IMR-90 (cell line): ENCODE measurements around the gene OR52I1. TPM values are rescaled to one million over a fixed set of nuclear protein-coding genes. Genes with fewer than 3 reads are reported as not detected.

Source experiments
- ATAC-seq: fragments of 200-7000 bp; cut with Tn5 transposase; 2 replicates; pipeline ENCODE4 v1.9.1; 2020; ENCODE audit warnings: low read depth, mild to moderate bottlenecking, moderate library complexity
- BruUV-seq: library from RNA; stranded (reverse); fragments of 400-500 nt; replicated peaks from 2 replicates; lab custom pipeline; 2021; lab: Mats Ljungman, UMichigan
- CTCF ChIA-PET: fragments of 300-600 bp; formaldehyde crosslinking; extraction: SDS; loops from one replicate; lab custom pipeline; 2021; ENCODE audit warnings: antibody characterized with exemption; lab: Yijun Ruan, JAX
- POLR2A ChIA-PET: fragments of 300-600 bp; sonication (Branson Sonifier 250); formaldehyde crosslinking; loops from one replicate; lab custom pipeline; 2022; ENCODE audit warnings: antibody characterized with exemption; ENCODE audit not compliant: unreplicated experiment; lab: Charles Lee
- DNase-seq: peaks from one replicate; pipeline ENCODE4 v3.0.0; 2013
- H2AFZ ChIP-seq: replicated peaks from 2 replicates; pipeline ENCODE3; 2013; ENCODE audit warnings: low read length, mild to moderate bottlenecking; ENCODE audit not compliant: poor library complexity
- H2AK5ac ChIP-seq: 2 replicates; pipeline ENCODE4 v1.6.1; 2013; ENCODE audit warnings: low read depth, low read length, inconsistent platforms
- H2AK9ac ChIP-seq: replicated peaks from 2 replicates; pipeline ENCODE3; 2013; ENCODE audit warnings: mild to moderate bottlenecking, low read depth, low read length, moderate library complexity; ENCODE audit not compliant: poor library complexity
- H2BK120ac ChIP-seq: 2 replicates; pipeline ENCODE4 v1.6.1; 2013; ENCODE audit warnings: low read depth, low read length, inconsistent platforms
- H2BK15ac ChIP-seq: 3 replicates; pipeline ENCODE4 v1.6.1; 2013; ENCODE audit warnings: low read depth, low read length, inconsistent platforms
- H2BK20ac ChIP-seq: 2 replicates; pipeline ENCODE4 v1.6.1; 2013; ENCODE audit warnings: low read depth, mild to moderate bottlenecking, inconsistent platforms, low read length, moderate library complexity
- H2BK5ac ChIP-seq: 2 replicates; pipeline ENCODE4 v1.6.1; 2013; ENCODE audit warnings: mild to moderate bottlenecking, low read depth, low read length, inconsistent platforms; ENCODE audit not compliant: poor library complexity, severe bottlenecking
- H3K14ac ChIP-seq: replicated peaks from 2 replicates; pipeline ENCODE4 v1.6.1; 2013; ENCODE audit warnings: low read depth, low read length, inconsistent platforms
- H3K18ac ChIP-seq: 2 replicates; pipeline ENCODE4 v1.6.1; 2013; ENCODE audit warnings: low read depth, low read length, control low read depth
- H3K23ac ChIP-seq: 2 replicates; pipeline ENCODE4 v1.6.1; 2013; ENCODE audit warnings: low read depth, low read length, inconsistent platforms
- H3K27ac ChIP-seq: 2 replicates; pipeline ENCODE4 v1.5.1; 2013; ENCODE audit warnings: mild to moderate bottlenecking, control low read depth, low read length; ENCODE audit not compliant: insufficient read depth
- H3K27me3 ChIP-seq: 2 replicates; pipeline ENCODE4 v1.6.1; 2013; ENCODE audit warnings: low read length; ENCODE audit not compliant: control insufficient read depth, insufficient read depth
- H3K36me3 ChIP-seq: 2 replicates; pipeline ENCODE4 v1.6.1; 2013; ENCODE audit warnings: low read length, mixed read lengths; ENCODE audit not compliant: control insufficient read depth, insufficient read depth
- H3K4ac ChIP-seq: 2 replicates; pipeline ENCODE4 v1.6.1; 2013; ENCODE audit warnings: low read depth, low read length, inconsistent platforms
- H3K4me1 ChIP-seq: 2 replicates; pipeline ENCODE4 v1.6.1; 2013; ENCODE audit warnings: low read length, mixed read lengths; ENCODE audit not compliant: control insufficient read depth, insufficient read depth
- H3K4me2 ChIP-seq: 2 replicates; pipeline ENCODE4 v1.6.1; 2013; ENCODE audit warnings: low read depth, mild to moderate bottlenecking, control low read depth, low read length, moderate library complexity
- H3K4me3 ChIP-seq: 2 replicates; pipeline ENCODE4 v1.5.1; 2013; ENCODE audit warnings: low read depth, mild to moderate bottlenecking, control low read depth, low read length, moderate library complexity; ENCODE audit not compliant: insufficient read depth
- H3K56ac ChIP-seq: 2 replicates; pipeline ENCODE4 v1.6.1; 2013; ENCODE audit warnings: low read length, inconsistent platforms; ENCODE audit not compliant: insufficient read depth; ENCODE audit errors: extremely low read depth
- H3K79me1 ChIP-seq, 2 experiments: 2 replicates each; pipeline ENCODE4 v1.6.1; 2013; ENCODE audit warnings: low read length in 2 of 2, inconsistent platforms in 1 of 2, low read depth in 1 of 2
- H3K9ac ChIP-seq: 2 replicates; pipeline ENCODE4 v1.6.1; 2013; ENCODE audit warnings: low read depth, low read length, control low read depth
- H3K9me1 ChIP-seq: 2 replicates; pipeline ENCODE4 v1.6.1; 2013; ENCODE audit warnings: low read length, inconsistent platforms; ENCODE audit not compliant: insufficient read depth
- H3K9me3 ChIP-seq: 2 replicates; pipeline ENCODE4 v1.6.1; 2013; ENCODE audit warnings: low read length; ENCODE audit not compliant: control insufficient read depth, insufficient read depth
- H4K20me1 ChIP-seq: 2 replicates; pipeline ENCODE4 v1.6.1; 2013; ENCODE audit warnings: low read length, inconsistent platforms; ENCODE audit not compliant: insufficient read depth
- H4K5ac ChIP-seq: 2 replicates; pipeline ENCODE4 v1.6.1; 2013; ENCODE audit warnings: mild to moderate bottlenecking, low read depth, low read length, control low read depth
- H4K8ac ChIP-seq, 2 experiments: 2 replicates each; pipeline ENCODE4 v1.6.1; 2013; ENCODE audit warnings: low read depth in 2 of 2, low read length in 2 of 2, control low read depth in 1 of 2, inconsistent platforms in 1 of 2
- H4K91ac ChIP-seq: 2 replicates; pipeline ENCODE4 v1.6.1; 2013; ENCODE audit warnings: low read depth, low read length, inconsistent platforms; ENCODE audit not compliant: insufficient read depth
- BHLHE40 ChIP-seq: fragments of 150-350 bp; IDR thresholded peaks from 2 replicates; pipeline ENCODE4 v1.6.1; 2016; ENCODE audit warnings: mild to moderate bottlenecking, low read depth, low read length
- CTCF ChIP-seq: conservative IDR thresholded peaks from 2 replicates; pipeline ENCODE4 v1.5.1; 2012; ENCODE audit warnings: mild to moderate bottlenecking, low read depth, low read length, improper control_type of control experiment
- FOS ChIP-seq: fragments of 150-350 bp; IDR thresholded peaks from 2 replicates; pipeline ENCODE4 v1.6.1; 2016; ENCODE audit warnings: low read depth, low read length
- MAZ ChIP-seq: IDR thresholded peaks from 2 replicates; pipeline ENCODE4 v1.6.1; 2012; ENCODE audit warnings: low read depth, mild to moderate bottlenecking, low read length, improper control_type of control experiment, moderate library complexity, borderline replicate concordance
- MXI1 ChIP-seq: IDR thresholded peaks from 2 replicates; pipeline ENCODE4 v1.6.1; 2012; ENCODE audit warnings: low read depth, mild to moderate bottlenecking, low read length, moderate library complexity, borderline replicate concordance
- RFX5 ChIP-seq: IDR thresholded peaks from 2 replicates; pipeline ENCODE4 v1.8.0; 2012; ENCODE audit warnings: low read depth, mild to moderate bottlenecking, low read length, moderate library complexity
- WGBS, 2 experiments: methylation state at CpG; one replicate each; pipeline versions ENCODE4 v1.1.5 to v1.1.7; 2013; ENCODE audit warnings: missing lambda C conversion rate in 2 of 2; ENCODE audit not compliant: insufficient read length in 1 of 2; ENCODE audit errors: extremely low coverage in 2 of 2; 5-methylcytosine and 5-hydroxymethylcytosine counted together
- dilution Hi-C: fragments of 300-500 bp; cut with HindIII; formaldehyde crosslinking; loops from one replicate; pipeline ENCODE4 v1.14.3; 2018; ENCODE audit warnings: low sequenced_read_pairs; ENCODE audit not compliant: unreplicated experiment
- in situ Hi-C: fragments of 300-500 bp; cut with MboI; formaldehyde crosslinking; loops from 3 replicates; pipeline ENCODE4 v1.14.3; 2019; ENCODE audit warnings: low sequenced_read_pairs, inconsistent platforms, mixed read lengths
- intact Hi-C: fragments of 100-400 bp; cut with micrococcal nuclease; formaldehyde crosslinking; loops from 2 replicates; pipeline ENCODE4 v1.10.0; 2022
- polyA plus RNA-seq, 3 experiments: library from polyadenylated mRNA; depleted of rRNA; stranded (reverse); fragments of >200 nt; gene quantifications; 2 replicates each; pipeline ENCODE4 v1.2.3, GENCODE V29; 2012; ENCODE audit warnings: low replicate concordance in 1 of 3
- total RNA-seq: library from RNA; depleted of rRNA; stranded (reverse); fragments of >200 nt; gene quantifications from 2 replicates; pipeline ENCODE4 v1.2.3, GENCODE V29; 2012
- TF ChIP-seq, protein P1 (sequence below): fragments of 150-350 bp; IDR thresholded peaks from 2 replicates; pipeline ENCODE4 v1.6.1; 2017; ENCODE audit warnings: mild to moderate bottlenecking, antibody characterized with exemption, low read length, low read depth

The OR52I1 gene
- total and polyA plus RNA-seq, 2 of the 4 experiments (the other 2 are of a cell fraction) = not detected

- ChIA-PET CTCF (no interaction called here), POLR2A (no interaction called here)
- in situ Hi-C loops = no loop called here
- H3K4me1 ChIP-seq = no peaks in the 10 kb centered on the region
- H4K8ac ChIP-seq = no peak overlapping the region
- H3K27ac ChIP-seq = no peak overlapping the region
- H2BK120ac ChIP-seq = no peak overlapping the region
- H3K4ac ChIP-seq = no peak overlapping the region
- no peak overlapping the region for H2BK5ac ChIP-seq
- H3K18ac ChIP-seq = no peak overlapping the region
- DNase-seq (no peak), ATAC-seq (no peak)
- H4K91ac ChIP-seq = no peak overlapping the region
- H3K36me3 ChIP-seq = no peaks in the 10 kb centered on the region
- no peak overlapping the region for H3K9ac ChIP-seq
- H3K27me3 ChIP-seq = no peaks in the 10 kb centered on the region
- no CpG with 5 or more reads among the region's 4 CpGs for WGBS, 2 experiments
- TF ChIP-seq CTCF = no peak
- no peak for TF ChIP-seq MAZ
- TF ChIP-seq, protein P1, sequence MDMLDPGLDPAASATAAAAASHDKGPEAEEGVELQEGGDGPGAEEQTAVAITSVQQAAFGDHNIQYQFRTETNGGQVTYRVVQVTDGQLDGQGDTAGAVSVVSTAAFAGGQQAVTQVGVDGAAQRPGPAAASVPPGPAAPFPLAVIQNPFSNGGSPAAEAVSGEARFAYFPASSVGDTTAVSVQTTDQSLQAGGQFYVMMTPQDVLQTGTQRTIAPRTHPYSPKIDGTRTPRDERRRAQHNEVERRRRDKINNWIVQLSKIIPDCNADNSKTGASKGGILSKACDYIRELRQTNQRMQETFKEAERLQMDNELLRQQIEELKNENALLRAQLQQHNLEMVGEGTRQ = no peak
- no peak for TF ChIP-seq BHLHE40
- no peak for TF ChIP-seq MXI1
- no peak for TF ChIP-seq FOS
- no peak for TF ChIP-seq RFX5
- no peak overlapping the region for H2BK20ac ChIP-seq
- no peak overlapping the region for H3K56ac ChIP-seq
- intact Hi-C loops = no loop called here
- no peak overlapping the region for H2AK5ac ChIP-seq
- no peak overlapping the region for H3K4me3 ChIP-seq
- H4K20me1 ChIP-seq = no peaks in the 10 kb centered on the region
- no peak overlapping the region for H2AK9ac ChIP-seq
- H2BK15ac ChIP-seq = no peak overlapping the region
- H3K23ac ChIP-seq = no peak overlapping the region
- dilution Hi-C loops = no loop called here
- no peak overlapping the region for H2AFZ ChIP-seq
- H3K4me2 ChIP-seq = no peak overlapping the region
- no TSS peak for BruUV-seq
- H3K9me1 ChIP-seq = no peaks in the 10 kb centered on the region
- no peak overlapping the region for H4K5ac ChIP-seq
- H3K79me1 ChIP-seq = no peaks in the 10 kb centered on the region
- H3K14ac ChIP-seq = no peak overlapping the region
- no peaks in the 10 kb centered on the region for H3K9me3 ChIP-seq
Measured at GRCh38 chr11:4547416-4547815, 46.4 kb upstream of the OR52I1 start.
